A673 (cell line): ENCODE results near the gene NAGS. TPM values are rescaled to one million over a fixed set of nuclear protein-coding genes. Genes with fewer than 3 reads are reported as not detected.

Experiments used
- BruUV-seq: library from RNA; stranded (reverse); fragments of 400-500 nt; replicated peaks from 2 replicates; lab custom pipeline; 2021; lab: Mats Ljungman, UMichigan
- CTCF ChIA-PET: fragments of 300-600 bp; sonication (Branson Sonifier 250); formaldehyde crosslinking; loops from one replicate; lab custom pipeline; 2022; ENCODE audit warnings: antibody characterized with exemption; lab: Charles Lee
- POLR2A ChIA-PET: fragments of 300-600 bp; sonication (Branson Sonifier 250); formaldehyde crosslinking; loops from one replicate; lab custom pipeline; 2022; ENCODE audit warnings: antibody characterized with exemption; ENCODE audit not compliant: low non-redundant PET; lab: Charles Lee
- DNase-seq: peaks from one replicate; pipeline ENCODE4 v3.0.0-alpha.2; 2015; ENCODE audit warnings: low spot score
- H3K27ac ChIP-seq: fragments of 200-600 bp; sonication (generic); 2 replicates; pipeline ENCODE4 v1.5.1; 2016; ENCODE audit warnings: mixed run types, low read depth, mild to moderate bottlenecking, mixed read lengths, antibody characterized with exemption, low read length; ENCODE audit not compliant: poor library complexity, severe bottlenecking
- H3K27me3 ChIP-seq: fragments of 200-600 bp; sonication (generic); replicated peaks from 2 replicates; pipeline ENCODE4 v1.6.1; 2017; ENCODE audit warnings: mixed run types, low read depth, mild to moderate bottlenecking, mixed read lengths, antibody characterized with exemption, low read length; ENCODE audit not compliant: insufficient read depth, poor library complexity
- H3K36me3 ChIP-seq: fragments of 200-600 bp; sonication (generic); 2 replicates; pipeline ENCODE4 v1.6.1; 2016; ENCODE audit warnings: mixed run types, mild to moderate bottlenecking, mixed read lengths, antibody characterized with exemption, low read length; ENCODE audit not compliant: insufficient read depth, poor library complexity, severe bottlenecking
- H3K4me1 ChIP-seq: fragments of 200-600 bp; sonication (generic); 2 replicates; pipeline ENCODE4 v1.6.1; 2017; ENCODE audit warnings: mixed run types, mild to moderate bottlenecking, mixed read lengths, antibody characterized with exemption, low read length; ENCODE audit not compliant: insufficient read depth, poor library complexity, severe bottlenecking
- H3K4me3 ChIP-seq: fragments of 200-600 bp; sonication (generic); 2 replicates; pipeline ENCODE4 v1.5.1; 2016; ENCODE audit warnings: low read depth, mixed run types, mild to moderate bottlenecking, mixed read lengths, low read length; ENCODE audit not compliant: poor library complexity, severe bottlenecking
- H3K9me3 ChIP-seq: fragments of 200-600 bp; sonication (generic); 2 replicates; pipeline ENCODE4 v1.6.1; 2016; ENCODE audit warnings: mixed run types, low read depth, mild to moderate bottlenecking, mixed read lengths, antibody characterized with exemption, low read length; ENCODE audit not compliant: poor library complexity, severe bottlenecking
- CTCF ChIP-seq: fragments of 300-800, 200-600 bp; sonication (generic); conservative IDR thresholded peaks from 2 replicates; pipeline ENCODE4 v1.5.1; 2017; ENCODE audit warnings: low read depth, mild to moderate bottlenecking, antibody characterized with exemption, low read length, moderate library complexity, mixed read lengths
- EZH2 ChIP-seq: fragments of 200-600 bp; sonication (generic); IDR thresholded peaks from 2 replicates; pipeline ENCODE4 v1.6.1; 2017; ENCODE audit warnings: borderline replicate concordance, low read depth, mild to moderate bottlenecking, mixed read lengths, antibody characterized with exemption, low read length; ENCODE audit not compliant: poor library complexity, severe bottlenecking
- intact Hi-C: fragments of 100-400 bp; cut with micrococcal nuclease; formaldehyde crosslinking; loops from one replicate; pipeline ENCODE4 v1.10.0; 2022; ENCODE audit not compliant: unreplicated experiment
- total RNA-seq: library from RNA; stranded (reverse); gene quantifications from 2 replicates; pipeline ENCODE4 v1.2.3, GENCODE V29; 2021

The NAGS gene
- total RNA-seq, 1 experiment from 2014 or later = 0.24 TPM

DNA sequence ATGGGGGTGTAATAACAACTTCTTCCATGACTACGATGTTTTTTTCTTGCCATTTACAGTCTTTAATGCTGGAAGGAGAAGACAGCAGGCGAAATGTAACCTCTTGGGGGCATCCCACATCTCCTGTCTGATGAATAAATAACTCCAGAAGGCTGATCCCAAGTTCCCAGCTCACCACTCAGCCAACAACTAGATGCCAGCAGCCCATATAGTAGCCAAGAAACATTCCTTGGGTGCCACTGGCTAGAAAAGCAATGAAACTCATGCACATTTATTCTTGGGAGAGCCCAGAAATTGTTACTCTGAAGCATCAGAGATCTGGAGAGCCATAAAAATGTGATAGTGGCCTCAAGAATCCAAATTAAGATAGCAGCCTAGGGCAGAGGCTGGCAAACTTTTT lies 33.0 kb downstream of the NAGS start:
- POLR2A ChIA-PET = no interaction called here
- no peak for DNase-seq
- BruUV-seq = no TSS peak

GRCh38 chr17:44038604-44039011 lies 34.2 kb downstream of the NAGS start:
- peaks cover 6% of the 10 kb centered on the region for H3K36me3 ChIP-seq
- POLR2A ChIA-PET = no interaction called here
- peaks cover 4% of the 10 kb centered on the region for H3K4me1 ChIP-seq
- H3K27me3 ChIP-seq = no peaks in the 10 kb centered on the region
- intact Hi-C loops = no loop called here
- no peak for DNase-seq
- no peaks in the 10 kb centered on the region for H3K9me3 ChIP-seq
- no peak for TF ChIP-seq CTCF
- no peak for TF ChIP-seq EZH2
- CTCF ChIA-PET = no interaction called here
- no peak overlapping the region for H3K4me3 ChIP-seq
- H3K27ac ChIP-seq = no peak overlapping the region
- no TSS peak for BruUV-seq

More for the DNA sequence above, 33.0 kb downstream of the NAGS start:
- Histone ChIP-seq H3K36me3 (peaks cover 6% of the 10 kb centered on the region), H3K9me3 (no peaks in the 10 kb centered on the region), H3K4me3 (no peak overlapping the region), H3K4me1 (peaks cover 4% of the 10 kb centered on the region), H3K27me3 (no peaks in the 10 kb centered on the region), H3K27ac (no peak overlapping the region)
- intact Hi-C loops = no loop called here
- TF ChIP-seq CTCF (no peak), EZH2 (no peak)
- CTCF ChIA-PET = no interaction called here

GRCh38 chr17:44039829-44040635 lies 35.6 kb downstream of the NAGS start:
- Histone ChIP-seq H3K27ac (no peak overlapping the region), H3K9me3 (no peaks in the 10 kb centered on the region), H3K27me3 (no peaks in the 10 kb centered on the region), H3K4me1 (peaks cover 9% of the 10 kb centered on the region), H3K36me3 (peaks cover 6% of the 10 kb centered on the region), H3K4me3 (no peak overlapping the region)
- ChIA-PET CTCF (no interaction called here), POLR2A (interaction anchor here (0.6 kb wide), 1 partner anchor 30 kb away, joined by 7 read pairs; no protein-coding TSS in a partner anchor)
- no TSS peak for BruUV-seq
- intact Hi-C loops = no loop called here
- no peak for DNase-seq
- TF ChIP-seq CTCF (no peak), EZH2 (no peak)
